ENCODE results near the gene RSPO4.

GRCh38 chr20:963795-964194 lies 38.3 kb downstream of the RSPO4 start:
- no peak for TF ChIP-seq CTCF (IDR thresholded peaks at IDR 0.05; ENCODE audit: extremely low read depth in 1 of 2, insufficient read depth in 1 of 2, low read depth in 1 of 2, low read length in 2 of 2)
- TF ChIP-seq POLR2A (IDR thresholded peaks at IDR 0.05; ENCODE audit: low read depth, low read length) = no peak
- TF ChIP-seq JUN (IDR thresholded peaks at IDR 0.05; ENCODE audit: borderline replicate concordance, insufficient read depth, insufficient read length, low read depth) = no peak
- TF ChIP-seq POLR2AphosphoS5 (IDR thresholded peaks at IDR 0.05; ENCODE audit: insufficient read depth, low read depth, low read length) = no peak
- TF ChIP-seq EZH2 (IDR thresholded peaks at IDR 0.05; ENCODE audit: borderline replicate concordance, low read depth, low read length, severe bottlenecking) = no peak
